CD4-positive, alpha-beta T cell treated with Interleukin-17A for 4 hours (primary cell): ENCODE data around the gene MARVELD3.

Source experiments
- DNase-seq: peaks from one replicate; pipeline ENCODE4 v3.0.0-alpha.2; 2020; ENCODE audit warnings: mixed read lengths

The MARVELD3 gene

DNA sequence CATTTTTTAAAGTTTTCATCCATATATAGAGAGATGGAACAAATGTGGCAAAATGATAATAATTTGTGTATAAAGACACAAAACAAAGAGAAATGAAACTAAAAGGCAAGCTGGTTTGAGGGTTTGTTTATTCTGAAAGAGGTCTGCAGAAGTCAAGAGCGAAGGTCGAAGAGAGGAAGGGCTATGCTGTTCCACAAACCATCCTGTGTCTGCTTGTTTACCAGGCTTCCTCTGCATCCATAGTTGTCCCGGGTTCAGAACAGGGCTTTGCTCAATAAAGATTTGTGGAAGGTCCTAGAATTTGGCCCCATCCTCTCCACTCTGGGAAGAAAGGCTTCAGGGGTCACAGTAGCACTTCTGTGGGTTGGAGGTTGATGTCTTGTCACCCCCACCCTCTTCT lies 2.4 kb upstream of the MARVELD3 start:
- no peak for DNase-seq

DNA sequence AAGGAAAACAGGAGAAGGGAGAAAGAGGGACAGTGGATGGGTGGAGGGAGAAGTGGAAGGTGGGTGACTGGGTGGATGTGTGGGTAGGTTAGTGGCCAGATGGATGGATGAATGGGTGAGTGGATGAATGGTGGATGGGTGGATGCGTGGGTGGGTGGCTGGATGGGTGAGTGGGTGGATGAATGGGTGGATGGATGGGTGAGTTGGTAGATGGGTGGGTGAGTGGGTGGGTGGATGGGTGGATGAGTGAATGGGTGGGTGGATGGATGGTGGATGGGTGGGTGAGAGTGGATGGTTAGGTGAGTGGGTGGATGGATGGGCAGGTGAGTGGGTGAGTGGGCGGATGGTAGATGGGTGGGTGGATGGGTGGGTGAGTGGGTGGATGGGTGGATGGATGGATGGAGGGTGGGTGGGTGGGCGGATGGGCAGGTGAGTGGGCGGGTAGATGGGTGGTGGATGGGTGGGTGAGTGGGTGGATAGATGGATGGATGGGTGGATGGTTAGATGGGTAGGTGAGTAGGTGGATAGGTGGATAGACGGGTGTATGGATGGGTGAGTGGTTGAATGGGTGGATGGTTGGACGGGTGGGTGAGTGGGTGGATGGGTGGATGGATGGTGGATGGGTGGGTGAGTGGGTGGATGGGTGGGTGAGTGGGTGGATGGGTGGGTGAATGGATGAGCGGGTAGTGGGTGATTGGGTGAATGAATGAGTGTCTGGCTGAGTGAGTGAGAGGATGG lies 702 bp upstream of the MARVELD3 start:
- DNase-seq = no peak

DNA sequence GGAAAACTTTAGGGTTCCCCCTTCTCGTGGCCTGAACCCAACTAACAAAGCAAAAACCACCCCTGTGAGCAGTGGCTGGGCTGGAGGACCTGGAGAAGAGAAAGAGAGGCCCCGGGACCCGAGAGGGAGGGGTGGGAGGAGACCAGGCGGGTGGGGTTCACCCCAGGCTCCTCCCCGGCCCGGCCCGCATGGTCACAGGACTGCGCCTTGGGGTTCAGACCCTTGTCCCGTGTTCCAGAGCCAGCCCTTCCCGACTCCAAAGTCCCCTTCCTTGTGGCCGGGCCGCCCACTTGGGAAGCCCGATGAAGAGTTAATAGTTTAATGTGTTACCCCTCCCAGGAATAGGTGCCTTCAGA lies 852 bp downstream of the MARVELD3 start:
- DNase-seq = no peak

DNA sequence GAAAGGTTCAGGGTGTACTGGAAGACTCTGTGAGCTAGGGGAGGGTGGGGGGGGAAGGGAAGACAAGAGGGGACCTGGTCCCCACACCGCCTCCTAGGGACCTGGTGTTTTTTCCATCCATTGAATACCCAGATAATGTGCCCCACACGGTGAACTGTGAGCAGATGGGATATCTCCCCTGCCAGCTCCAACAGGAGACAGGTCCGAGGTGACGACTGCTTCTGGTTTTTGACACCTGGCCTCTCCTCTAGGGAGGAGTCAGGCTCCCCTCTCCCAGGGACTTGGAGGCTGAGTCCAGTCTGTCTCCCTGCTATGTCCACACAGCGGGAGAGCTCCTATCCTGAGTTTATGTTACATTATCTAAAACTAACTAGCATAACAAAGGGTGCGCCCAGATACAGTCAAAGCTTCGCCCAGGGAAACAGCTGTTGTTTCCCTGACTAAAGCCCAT lies 1.8 kb downstream of the MARVELD3 start:
- no peak for DNase-seq

- DNase-seq = no peak
Observed at GRCh38 chr16:71628810-71629209, 2.8 kb downstream of the MARVELD3 start.

GRCh38 chr16:71629278-71630016 lies 3.5 kb downstream of the MARVELD3 start:
- DNase-seq = no peak

GRCh38 chr16:71630808-71631207 lies 4.8 kb downstream of the MARVELD3 start:
- DNase-seq = no peak

DNA sequence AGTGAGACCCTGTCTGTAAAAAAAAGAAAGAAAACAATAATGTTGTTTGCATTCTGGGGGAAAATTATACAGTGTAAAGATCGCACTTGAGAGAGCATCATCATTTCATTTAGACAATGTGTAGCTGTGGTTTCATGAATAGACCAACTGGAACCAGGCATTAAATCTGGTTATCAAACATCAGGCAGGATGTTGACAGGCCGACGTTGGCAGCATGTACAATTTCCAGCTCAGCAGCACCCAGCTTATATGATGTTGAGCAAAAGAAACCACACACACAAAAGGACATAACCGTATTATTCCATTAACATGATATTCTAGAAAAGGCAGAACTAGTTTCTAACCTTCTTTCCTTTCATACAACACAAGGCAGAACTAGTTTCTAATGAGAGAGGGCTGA lies 5.8 kb downstream of the MARVELD3 start:
- no peak for DNase-seq

GRCh38 chr16:71635632-71636031 lies 9.6 kb downstream of the MARVELD3 start:
- DNase-seq = no peak

DNA sequence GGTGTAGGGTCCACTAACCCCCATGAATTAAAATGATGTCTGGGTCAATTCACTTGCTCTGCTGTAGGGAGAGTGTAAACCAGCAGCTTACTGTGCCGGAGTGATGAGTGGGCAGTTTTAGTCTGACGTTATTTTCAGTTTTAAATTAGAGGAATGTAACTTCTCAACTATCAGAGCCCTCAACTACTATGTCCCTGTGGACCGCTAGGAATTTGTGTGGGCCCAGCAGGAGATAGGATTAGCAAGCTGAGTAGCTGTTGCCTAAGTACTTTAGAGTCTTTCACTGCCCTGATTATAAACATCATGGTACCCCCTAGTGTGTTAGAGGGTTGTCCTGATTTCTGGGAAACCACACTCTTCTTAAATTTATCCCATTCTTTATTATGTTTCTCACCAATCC lies 11.4 kb downstream of the MARVELD3 start:
- no peak for DNase-seq

DNA sequence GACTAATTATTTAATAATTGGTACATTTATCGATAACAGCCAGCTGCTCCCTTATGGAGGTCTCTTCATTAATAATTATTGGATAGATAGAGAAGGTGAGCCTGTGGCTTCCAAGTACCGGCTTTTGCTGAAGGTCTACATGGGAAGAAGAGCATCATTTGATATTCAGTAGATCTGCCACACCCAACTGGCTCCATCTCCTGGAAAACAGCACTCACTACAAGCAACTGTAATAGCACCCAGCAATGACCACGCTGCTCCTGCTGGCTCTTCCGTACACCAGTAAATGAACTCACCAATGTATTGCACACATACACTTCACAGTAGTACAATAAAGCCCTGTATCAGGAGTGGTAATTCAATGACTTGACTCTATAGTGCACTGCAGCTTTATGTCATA lies 19.5 kb downstream of the MARVELD3 start:
- DNase-seq = peak; percentile 7

DNA sequence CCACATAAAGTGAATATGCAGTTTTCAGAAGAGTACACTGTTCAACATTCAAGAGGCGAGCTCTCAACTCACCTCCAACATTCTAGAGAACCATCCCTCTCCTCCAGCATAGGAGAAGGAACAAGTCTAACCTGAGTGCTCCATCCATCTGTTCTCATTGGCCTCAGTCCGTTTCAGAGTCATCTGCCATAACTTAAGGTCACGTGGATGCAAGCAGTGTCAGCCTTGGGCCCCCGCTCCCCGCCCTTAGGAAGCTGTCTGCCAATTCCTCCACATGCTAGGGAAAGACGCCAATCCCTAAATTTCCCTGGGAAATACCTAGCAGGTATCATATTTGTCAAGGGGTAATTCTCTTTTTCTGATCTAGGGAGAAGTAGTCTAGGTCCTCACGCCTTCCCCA lies 21.4 kb downstream of the MARVELD3 start:
- no peak for DNase-seq

- no peak for DNase-seq
Observed at GRCh38 chr16:71648162-71648561, 22.2 kb downstream of the MARVELD3 start.

DNA sequence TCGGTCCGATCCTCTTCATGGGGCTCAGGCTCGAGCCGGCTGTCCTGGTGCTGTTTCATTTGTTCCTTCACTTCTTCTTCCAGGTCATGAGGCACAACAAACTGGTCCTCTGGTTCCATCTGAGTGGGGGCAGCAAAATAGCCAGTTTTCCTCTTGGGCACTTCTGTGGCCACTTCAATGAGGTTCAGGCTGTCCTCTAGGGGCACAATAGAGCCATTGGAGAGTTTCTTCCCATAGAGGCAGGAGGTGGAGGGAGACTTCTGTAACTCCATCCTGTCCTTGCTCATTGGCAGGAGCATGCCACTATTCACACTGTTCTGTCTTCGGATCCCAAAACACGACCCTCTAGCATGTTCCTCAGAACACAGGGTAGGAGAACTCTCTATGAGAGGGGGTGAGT lies 22.9 kb downstream of the MARVELD3 start:
- DNase-seq = no peak

GRCh38 chr16:71649704-71650103 lies 23.7 kb downstream of the MARVELD3 start:
- DNase-seq = no peak

GRCh38 chr16:71658771-71659170 lies 32.8 kb downstream of the MARVELD3 start:
- DNase-seq = no peak

- DNase-seq = no peak
Observed at GRCh38 chr16:71659471-71659870, 33.5 kb downstream of the MARVELD3 start.

DNA sequence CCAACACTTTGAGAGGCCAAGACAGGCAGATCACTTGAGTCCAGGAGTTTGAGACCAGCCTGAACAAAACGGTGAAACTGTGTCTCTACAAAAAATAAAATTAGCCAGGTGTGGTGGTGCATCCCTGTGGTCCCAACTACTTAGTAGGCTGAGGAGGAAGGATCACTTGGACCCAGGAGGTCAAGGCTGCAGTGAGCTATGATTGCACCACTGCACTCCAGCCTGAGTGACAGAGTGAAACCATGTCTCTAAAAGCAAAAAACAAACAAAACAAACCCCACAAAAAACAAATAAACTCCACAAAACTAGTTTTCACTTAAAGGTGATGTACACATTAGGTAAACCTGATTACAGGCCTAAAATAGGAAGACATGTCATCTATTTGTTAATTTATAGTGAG lies 40.3 kb downstream of the MARVELD3 start:
- DNase-seq = no peak

DNA sequence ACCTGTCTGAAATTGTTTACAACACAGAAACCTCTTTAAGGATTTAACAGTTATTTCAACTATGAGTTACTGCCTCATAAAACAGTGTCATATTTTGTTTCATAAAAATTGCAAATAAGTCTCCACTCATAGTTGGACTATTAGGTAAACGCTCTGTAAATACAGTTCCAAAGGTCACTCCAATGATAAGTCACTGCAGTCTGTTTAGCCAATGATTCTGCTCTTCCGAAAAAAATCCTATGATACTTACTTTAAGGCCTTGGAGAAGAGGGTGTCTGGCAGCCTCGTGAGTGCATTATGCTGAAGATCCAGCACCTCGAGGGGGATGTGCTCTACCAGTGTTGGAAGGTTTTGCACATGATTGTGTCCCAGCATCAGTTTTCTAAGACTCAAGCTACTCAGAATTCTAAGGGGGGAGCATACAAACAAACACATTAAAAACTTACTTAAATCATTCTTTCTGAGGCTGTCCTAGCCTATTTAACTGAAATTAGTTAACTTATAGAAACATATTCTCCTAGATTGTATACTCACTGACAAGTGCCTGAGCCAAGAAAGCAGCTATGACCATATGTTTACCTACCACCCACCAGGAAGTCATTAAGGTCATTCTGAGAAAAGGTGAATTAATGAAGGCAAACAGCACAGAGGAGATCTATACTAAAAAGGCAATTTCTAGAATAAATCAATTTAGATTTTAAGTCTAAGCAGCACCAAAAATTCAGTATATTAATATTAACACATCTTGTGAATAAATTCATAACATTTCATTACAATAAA lies 41.1 kb downstream of the MARVELD3 start:
- no peak for DNase-seq

DNA sequence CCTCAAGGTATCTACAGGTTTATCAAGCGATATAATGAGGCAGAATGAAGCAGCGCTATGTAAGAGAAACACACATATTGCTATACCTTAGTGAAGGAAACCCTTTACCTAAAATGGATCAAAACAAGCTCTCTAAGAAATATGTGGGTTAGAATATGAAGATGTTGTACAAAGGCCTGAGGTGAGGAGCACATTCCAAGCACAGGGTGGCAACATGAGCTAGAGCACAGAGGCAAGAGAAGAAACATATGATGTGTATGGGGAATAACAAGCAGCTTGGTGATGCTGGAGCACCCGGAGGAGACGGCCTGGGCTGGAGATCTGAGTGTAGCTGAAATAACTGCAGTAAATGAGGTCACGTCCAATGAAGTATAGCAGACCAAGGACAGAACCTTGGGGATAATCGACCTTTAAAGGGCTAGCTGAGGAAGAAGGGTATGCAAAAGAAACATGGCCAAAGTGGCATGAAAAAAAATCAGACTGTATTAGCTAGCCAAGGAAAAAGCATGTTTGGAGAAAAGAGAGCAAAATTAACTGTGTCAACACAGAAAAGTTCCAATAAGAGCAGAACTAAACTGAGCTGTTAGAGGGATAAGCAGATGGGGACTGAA lies 44.0 kb downstream of the MARVELD3 start:
- DNase-seq = no peak

DNA sequence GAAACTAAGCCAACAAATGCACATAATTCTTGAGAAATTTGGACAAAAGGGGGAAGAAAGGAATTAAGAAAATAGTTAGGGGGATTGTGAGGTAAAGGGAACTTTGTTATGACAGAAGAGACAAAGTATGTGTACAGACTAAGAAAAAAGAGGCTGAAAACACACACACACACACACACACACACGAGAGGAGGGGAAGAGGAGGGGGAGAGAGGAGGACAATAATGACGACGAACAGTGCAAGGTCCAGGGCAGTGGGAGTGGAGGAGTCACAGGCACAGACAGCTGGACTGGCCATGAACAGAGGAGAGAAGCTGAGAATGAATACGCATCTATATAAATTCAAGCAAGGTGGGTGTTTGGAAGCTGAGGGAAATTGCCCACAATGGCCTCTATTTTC lies 44.6 kb downstream of the MARVELD3 start:
- DNase-seq = no peak

- DNase-seq = no peak
Observed at GRCh38 chr16:71671165-71671564, 45.2 kb downstream of the MARVELD3 start.

GRCh38 chr16:71672125-71672524 lies 46.1 kb downstream of the MARVELD3 start:
- DNase-seq = no peak
